ENCODE results near the gene LRRC7. TPM values are rescaled to one million over a fixed set of nuclear protein-coding genes. Genes with fewer than 3 reads are reported as not detected.

LRRC7 gene
- total and polyA plus RNA-seq, 2 of the 8 experiments (the other 6 are each of a cell fraction or from before 2014, with no cell fraction given) = 0.03 to 0.17 TPM

DNA sequence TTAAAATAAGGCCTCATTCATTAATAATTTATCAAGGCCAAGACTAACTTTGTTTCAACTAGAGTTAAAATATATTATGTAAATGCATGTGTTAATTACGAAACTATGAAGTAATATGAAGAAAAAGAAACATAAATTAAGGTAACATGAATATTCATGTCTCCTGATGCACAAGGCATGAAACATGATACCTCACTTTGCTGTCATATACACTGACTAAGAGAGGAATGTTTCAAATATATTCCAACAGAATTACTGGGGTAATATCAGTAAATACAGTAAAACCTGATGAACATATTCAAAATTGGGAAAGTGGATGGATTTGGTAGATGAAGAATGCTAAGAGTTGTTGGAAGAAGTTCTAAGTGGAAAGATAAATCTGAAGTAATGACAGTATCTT, 274.6 kb downstream of the LRRC7 start (continued):
- no peak for TF ChIP-seq SP1 (IDR thresholded peaks at IDR 0.05; ENCODE audit: low read depth, low read length)
- TF ChIP-seq TAF1 (IDR thresholded peaks at IDR 0.05; ENCODE audit: low read depth, low read length) = no peak
- no peak for TF ChIP-seq BACH1 (IDR thresholded peaks at IDR 0.05; ENCODE audit: low read length)
- TF ChIP-seq HDAC6 (IDR thresholded peaks at IDR 0.05; ENCODE audit: low read depth, low read length) = no peak
- TF ChIP-seq EP300 (IDR thresholded peaks at IDR 0.05; ENCODE audit: borderline replicate concordance in 1 of 2, low read depth in 2 of 2, low read length in 2 of 2) = no peak
- no peak for TF ChIP-seq SP4 (IDR thresholded peaks at IDR 0.05; ENCODE audit: low read length)
- TF ChIP-seq CBX8 (IDR thresholded peaks at IDR 0.05; ENCODE audit: borderline replicate concordance, low read depth, low read length) = no peak
